Raji (cell line): ENCODE data around the gene ANKH.

ENCODE experiments used
- POLR2A ChIP-seq: IDR thresholded peaks from 2 replicates; pipeline ENCODE4 v1.6.1; 2011; ENCODE audit warnings: low read depth, low read length, control low read depth; ENCODE audit not compliant: insufficient read depth

Gene ANKH

DNA sequence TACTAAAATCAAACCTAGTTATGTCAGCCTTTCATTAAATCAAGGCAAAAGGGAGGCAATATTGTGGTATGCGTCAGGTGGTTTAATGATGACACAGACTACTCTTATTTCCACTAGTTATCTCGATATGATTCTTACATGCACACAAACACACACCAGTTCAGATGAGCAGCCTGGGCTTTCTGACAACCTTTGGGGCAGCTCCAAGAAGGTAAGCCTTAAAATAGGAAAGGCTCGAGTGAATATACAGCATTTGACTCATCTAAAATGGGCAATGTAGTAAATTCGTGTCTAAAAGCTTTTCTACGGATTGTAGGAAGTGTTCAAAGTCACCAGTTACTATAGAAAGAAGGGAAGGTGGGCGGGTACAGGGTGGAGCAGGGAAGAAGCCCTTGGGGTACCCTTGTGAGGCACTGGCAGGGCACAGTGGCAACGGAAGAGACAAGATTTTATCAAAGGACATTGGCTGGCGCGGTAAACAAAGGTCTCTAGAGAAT, 1.9 kb downstream of the ANKH start:
- TF ChIP-seq POLR2A = no peak

DNA sequence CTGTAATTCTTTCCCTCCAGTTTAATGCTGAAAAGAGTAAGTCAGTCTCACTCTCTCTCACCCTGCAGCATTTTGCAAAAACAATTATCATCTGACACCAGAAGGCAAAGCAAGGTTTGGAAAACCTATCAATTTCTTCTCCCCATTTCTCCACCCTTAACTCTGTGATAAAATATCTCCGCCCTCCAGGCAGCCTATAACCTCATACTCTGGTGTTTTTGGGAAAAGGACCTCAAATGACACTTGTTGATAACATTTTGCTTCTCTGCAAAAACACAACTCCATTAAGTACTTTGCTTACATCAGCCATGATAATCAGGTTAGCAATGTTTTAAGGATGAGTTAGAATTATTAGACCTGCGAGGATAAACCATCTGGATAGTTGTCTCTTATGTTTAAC, 2.3 kb downstream of the ANKH start:
- no peak for TF ChIP-seq POLR2A

DNA sequence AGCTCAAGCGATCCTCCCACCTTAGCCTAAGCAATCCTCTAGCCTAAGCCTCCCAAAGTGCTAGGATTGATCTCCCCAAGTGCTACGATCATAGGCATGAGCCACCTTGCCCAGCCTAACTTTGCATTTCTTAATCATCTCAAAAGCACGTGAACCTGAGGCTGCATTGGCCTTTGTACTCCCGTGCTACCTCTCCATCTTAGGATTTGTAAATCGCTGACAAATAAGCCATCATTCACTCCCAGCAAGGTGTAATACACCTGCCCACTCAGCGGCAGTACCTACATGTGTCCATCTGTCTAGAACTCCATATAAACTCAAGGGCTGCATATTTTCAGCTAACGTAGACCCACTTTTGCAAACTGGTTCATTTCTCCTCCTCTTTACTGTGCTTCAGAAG, 2.8 kb downstream of the ANKH start:
- no peak for TF ChIP-seq POLR2A

DNA sequence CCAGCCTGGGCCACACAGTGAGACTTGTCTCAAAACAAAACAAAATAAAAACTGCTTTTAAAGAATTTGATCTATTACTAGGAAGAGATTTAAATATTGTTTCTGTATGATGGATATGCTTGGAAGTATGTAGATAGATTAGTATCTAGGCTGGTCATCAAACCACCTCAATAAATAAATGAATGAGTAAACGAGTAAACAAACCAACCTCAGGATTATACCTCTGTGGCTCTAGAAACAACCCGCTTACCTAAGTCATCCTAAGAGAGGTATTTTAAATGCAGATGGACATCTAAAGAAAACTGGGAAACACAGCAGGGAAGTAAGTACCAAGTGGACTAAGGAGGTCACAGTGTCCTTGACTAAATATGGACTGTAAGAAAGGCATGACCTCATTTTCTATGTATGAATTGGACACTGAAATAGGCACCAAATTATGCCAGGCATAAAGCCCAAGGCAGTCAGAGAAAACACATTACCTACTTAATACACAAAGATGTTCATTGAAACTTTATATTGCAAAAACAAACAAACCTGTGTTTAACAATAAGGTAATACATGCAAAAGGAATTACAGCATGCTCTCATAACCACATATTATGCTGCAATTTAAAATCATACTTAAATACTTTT, 7.3 kb downstream of the ANKH start:
- no peak for TF ChIP-seq POLR2A

DNA sequence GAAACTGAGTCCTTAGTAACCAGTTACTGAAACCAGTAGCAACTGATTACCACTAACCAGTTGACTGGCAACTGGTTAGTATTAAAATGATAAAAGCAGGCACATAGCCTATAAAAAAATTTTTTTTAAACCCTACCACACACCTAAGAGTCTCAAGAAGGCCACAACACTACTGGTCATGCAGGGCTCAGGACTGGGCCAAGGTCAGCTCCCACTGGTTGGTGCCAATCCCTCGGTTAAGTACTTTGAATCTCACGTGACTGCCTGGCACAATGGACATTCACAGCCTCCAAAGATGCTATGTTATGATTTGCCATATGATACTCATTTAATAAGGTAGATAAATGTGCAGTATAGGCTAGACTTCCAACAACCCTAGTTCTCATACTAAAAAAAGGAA, 8.5 kb downstream of the ANKH start:
- no peak for TF ChIP-seq POLR2A

DNA sequence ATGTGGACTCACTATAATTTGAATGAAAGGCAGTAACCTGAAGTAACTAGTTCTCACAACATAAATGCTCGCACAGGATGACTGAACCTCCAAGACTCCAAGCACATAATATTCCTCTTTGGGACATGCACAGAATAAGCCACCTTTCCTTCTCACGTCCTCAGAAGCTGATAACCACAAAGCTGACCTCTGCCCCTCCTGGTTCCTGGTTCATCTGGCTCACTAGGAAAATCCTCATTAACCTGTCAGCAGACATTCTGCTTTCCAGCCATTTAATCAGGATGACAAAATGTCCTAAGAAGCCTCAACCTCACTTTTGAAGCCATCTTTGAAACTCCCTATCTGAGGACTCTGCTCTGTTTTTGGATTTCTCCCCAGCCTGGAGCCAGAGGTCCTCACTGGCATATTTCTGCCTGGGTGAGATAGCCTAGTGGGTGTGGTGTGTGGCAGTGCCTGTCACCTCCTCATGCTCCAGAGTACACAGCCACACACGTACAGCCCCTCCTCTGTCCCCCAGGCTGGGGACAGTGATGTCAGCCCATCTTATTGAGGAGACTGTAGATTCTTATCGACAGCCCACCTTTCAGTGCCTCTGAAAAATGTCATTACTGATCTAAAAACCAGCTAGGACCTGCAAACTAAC, 10.3 kb downstream of the ANKH start:
- no peak for TF ChIP-seq POLR2A

DNA sequence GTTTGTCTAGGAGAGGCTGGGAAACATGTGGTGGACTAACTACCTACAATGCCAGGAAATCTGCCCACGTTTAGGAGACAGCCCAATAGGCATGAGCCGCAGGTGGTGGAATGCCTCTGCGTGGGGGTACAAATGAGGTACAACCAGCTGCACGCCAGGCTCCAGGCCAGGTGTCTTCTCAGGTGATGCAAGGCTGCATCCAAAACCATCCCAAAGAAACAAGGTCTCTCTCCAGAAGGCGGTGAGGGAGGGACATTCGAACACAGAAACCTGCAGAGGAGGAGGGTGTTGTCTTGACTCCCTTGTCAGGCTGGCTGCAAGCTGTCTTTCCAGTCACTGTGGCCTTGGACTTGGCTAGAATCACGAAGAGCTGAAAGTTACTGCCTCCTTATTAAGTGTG, 11.6 kb downstream of the ANKH start:
- TF ChIP-seq POLR2A = no peak

DNA sequence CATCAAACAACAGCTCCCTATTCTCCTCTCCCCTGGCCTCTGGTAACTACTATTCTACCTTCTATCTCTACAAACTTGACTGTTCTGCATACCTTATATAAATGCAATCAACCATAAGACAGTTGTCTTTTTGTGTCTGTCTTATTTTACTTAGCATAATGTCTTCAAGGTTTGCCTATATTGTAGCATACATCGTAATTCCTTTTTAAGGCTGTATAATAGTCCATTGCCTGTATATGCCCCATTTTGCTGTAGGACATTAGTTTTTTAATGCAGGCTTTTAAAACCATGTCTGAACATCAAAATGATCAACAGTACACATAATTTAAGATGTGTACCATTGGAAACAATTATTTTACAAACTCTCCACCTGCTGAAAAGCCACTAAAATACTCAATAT, 12.4 kb downstream of the ANKH start:
- no peak for TF ChIP-seq POLR2A

DNA sequence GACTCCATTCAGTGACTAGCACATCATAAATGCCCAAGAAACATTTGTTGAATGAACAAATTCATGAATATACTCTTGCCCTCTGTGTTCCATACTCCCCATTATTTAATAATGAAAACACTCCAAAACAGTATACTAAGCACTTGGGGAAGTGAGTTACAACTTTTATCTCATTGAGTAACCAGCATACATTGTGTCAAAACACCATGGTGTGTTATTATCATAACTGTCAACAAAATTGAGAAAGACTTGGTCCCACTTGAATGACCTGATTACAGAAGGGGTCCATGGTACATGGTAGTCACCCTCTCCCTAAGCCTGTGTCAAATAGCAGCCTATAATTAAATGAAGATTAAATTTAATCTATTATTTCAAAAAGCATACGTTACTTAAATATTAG, 16.2 kb downstream of the ANKH start:
- no peak for TF ChIP-seq POLR2A

DNA sequence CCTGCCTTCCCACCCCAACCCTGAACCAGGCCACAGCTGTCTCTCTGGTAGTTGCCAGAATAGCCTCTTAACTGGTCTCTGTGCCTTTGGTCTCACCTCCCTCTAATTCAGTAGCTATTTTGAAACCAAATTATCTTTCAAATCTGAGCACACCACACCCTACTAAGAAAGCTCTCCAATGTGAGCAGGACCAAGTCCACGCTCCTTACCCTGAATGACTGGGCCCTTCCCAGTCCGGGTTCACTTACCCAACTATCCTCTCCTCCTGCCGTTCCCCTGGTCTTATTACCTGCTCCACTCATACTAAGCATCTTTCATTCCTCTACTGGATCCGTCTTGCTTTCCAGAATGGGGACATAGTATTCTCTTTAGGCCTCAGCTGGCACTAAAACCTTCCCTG, 16.8 kb downstream of the ANKH start:
- no peak for TF ChIP-seq POLR2A

DNA sequence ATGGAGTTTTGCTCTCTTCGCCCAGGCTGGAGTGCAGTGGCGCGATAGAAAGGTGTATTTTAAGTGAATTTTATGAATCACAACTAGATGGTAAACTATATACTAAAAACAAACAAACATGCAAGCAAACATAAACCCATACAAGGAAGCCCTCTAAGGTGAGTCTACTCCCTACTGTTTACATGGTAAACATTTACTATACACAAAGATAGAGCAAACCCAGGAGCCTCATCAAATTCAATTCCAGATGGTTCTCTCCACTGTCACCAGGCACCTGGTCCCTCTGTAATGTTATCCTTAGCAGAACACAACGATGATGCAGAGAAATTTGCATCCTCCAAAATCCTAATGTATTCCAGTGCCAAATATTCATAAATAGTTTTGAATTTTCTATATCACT, 17.9 kb downstream of the ANKH start:
- no peak for TF ChIP-seq POLR2A

DNA sequence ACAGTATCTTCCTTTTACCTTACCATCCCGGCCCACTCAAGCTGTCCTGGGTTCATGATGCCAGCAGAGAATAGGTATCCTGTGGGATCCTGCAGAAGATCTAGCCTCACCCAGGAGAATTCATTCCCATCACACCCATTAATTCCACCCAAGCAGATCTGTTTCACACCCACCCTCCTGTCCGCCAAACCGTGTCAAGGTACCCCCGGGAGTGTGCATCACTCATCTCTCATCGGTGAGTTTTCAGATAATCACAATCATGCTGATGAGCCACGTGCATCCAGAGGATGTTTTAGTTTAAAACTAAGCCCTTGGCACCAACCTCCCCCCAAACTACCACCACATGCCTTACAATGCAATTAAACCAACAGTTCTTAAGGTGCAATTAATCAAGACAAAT, 18.8 kb downstream of the ANKH start:
- no peak for TF ChIP-seq POLR2A

DNA sequence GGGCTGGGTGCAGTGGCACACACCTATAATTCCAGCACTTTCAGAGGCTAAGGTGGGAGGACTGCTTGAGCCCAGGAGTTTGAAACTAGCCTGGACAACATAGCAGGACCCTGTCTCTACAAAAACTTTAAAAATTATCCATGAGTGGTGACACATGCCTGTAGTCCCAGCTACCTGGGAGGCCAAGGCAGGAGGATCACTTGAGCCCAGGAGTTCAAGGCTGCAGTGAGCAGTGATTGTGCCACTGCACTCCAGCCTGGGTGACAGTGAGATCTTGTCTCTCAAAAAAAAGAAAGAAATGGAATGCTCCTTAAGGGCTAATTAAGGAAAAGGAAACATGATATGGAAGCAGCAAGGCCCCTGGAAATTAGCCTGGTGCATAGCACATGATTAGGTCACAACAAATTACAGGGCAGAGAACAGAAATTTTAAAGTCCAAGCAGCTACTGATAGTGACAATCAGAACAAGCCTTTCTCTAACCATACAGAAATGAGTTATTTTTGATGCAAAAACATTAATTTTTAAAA, 19.5 kb downstream of the ANKH start:
- no peak for TF ChIP-seq POLR2A

DNA sequence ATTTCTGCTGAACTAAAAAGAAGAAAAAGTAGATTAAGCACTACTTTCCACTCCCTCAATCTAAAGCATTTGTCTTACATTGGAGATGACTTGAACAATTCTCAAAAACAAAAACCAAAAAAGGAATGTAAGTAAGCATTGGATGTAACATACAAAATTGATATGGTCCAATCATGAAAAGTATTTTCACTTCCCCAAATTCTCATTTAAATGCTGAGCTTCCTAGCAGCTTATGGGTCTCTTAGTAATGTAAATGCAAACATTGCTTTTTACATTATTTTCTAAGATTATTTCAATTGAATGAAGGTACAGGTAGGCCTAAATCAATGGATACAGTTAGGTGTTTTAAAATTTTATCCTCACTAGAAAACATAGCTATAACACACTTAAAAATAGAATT, 20.0 kb downstream of the ANKH start:
- no peak for TF ChIP-seq POLR2A

DNA sequence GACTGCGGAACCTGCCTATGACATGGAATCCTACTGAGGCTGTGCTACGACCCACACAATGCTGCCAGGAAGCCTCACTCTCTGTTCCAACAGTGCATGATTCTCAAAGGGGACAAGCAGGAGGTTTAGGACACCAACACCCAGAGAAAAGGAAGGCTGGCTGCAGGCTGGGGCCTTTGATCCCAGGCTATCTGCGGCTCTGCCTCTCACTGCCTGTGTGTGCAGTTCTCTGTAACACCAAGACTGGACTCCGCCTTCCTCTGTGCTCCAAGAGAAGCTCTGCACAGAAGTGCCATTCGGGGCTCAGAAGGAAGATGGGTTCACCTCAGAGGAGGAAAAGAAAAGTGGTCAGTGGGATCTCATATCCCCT, 20.5 kb downstream of the ANKH start:
- TF ChIP-seq POLR2A = no peak

DNA sequence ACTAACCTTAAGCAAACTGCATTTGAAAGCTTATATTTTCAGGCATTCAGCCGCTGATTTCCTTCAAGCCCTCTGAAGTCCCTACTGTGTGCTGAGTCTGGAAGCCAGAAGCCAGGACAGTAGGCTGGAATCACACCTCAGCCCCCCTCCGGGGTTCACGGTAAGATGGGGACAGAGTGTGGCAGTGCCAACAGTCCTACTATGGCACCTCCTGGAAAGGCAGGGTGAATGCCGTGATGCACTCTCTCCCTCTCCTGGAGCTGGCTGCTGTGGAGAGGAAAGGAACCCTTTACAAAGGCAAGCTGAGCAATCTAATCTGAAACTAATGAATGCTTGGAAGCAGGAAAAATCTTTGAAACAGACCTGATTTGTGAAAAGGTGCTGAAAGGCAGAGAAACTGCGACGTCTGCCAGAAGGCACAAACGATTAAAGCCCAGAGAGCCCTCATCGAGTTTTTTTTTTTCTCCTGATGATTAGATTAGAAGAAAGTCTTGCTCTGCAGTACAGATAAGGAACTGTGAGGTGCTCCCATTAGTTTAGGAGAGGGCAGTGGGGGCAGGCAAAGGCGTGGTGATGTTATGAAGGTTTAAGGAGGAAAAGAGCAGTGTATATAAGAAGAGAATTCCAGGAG, 21.0 kb downstream of the ANKH start:
- TF ChIP-seq POLR2A = no peak

DNA sequence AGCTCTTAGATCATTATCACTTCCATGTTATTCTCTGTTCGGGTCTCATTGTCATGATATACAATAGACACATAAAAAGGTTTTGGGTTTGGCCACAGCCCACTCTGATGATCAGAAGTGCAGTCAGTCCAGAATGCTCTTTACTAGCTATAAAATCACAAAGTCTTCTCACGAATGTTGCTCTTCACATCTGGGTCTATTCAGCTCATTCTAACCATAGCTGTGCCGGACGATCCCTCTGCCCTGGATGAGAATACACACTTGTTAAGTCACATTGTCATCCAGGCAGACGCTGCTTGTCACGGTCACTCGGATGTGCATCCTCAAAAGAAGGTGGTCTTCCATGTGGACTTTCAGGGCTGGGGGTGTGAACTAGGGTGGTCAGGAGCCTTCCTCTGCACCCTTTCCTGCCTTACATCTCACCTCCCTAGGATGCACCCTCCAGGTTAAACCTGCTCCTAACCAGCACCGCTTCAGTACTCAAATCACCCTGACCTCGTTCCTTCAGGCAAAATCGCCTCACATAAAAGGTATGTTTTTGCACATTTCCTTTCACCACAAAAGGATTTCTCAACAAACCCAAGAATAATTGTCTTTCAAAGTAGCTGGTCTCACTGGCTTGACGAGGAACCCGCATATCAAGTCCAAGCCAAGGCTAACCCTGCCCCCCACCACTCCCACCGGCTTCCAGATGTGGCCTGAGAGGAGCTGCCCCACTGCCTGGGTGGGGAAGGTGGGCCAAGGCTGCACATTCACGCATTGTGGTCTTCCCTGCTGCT, 21.9 kb downstream of the ANKH start:
- TF ChIP-seq POLR2A = no peak
